H9 (cell line): Measurements from ENCODE around the gene LPAR1. TPM values are rescaled to one million over a fixed set of nuclear protein-coding genes. Genes with fewer than 3 reads are reported as not detected.

Experiments used
- DNase-seq: peaks from one replicate; pipeline ENCODE4 v3.0.0-alpha.2; 2017
- H2AFZ ChIP-seq: one replicate; pipeline ENCODE4 v1.6.1; 2013; ENCODE audit warnings: mild to moderate bottlenecking, low read length, control low read depth, moderate library complexity
- H2AK5ac ChIP-seq: 2 replicates; pipeline ENCODE4 v1.6.1; 2013; ENCODE audit warnings: low read length, control low read depth, mixed read lengths; ENCODE audit not compliant: insufficient read length
- H2BK120ac ChIP-seq: one replicate; pipeline ENCODE4 v1.6.1; 2013; ENCODE audit warnings: low read depth, mild to moderate bottlenecking, low read length, control low read depth, inconsistent platforms; ENCODE audit not compliant: poor library complexity, severe bottlenecking
- H2BK12ac ChIP-seq: 2 replicates; pipeline ENCODE4 v1.6.1; 2013; ENCODE audit warnings: low read length, control low read depth, mixed read lengths, low read depth; ENCODE audit not compliant: insufficient read length
- H2BK15ac ChIP-seq: 2 replicates; pipeline ENCODE4 v1.6.1; 2013; ENCODE audit warnings: low read depth, low read length, control low read depth
- H2BK20ac ChIP-seq: one replicate; pipeline ENCODE4 v1.6.1; 2013; ENCODE audit warnings: low read depth, mild to moderate bottlenecking, low read length, control low read depth, inconsistent platforms; ENCODE audit not compliant: poor library complexity, severe bottlenecking
- H2BK5ac ChIP-seq: 2 replicates; pipeline ENCODE4 v1.6.1; 2013; ENCODE audit warnings: low read length, control low read depth, mixed read lengths; ENCODE audit not compliant: insufficient read length
- H3K14ac ChIP-seq: 2 replicates; pipeline ENCODE4 v1.6.1; 2013; ENCODE audit warnings: low read length, control low read depth; ENCODE audit not compliant: insufficient read depth
- H3K18ac ChIP-seq: 2 replicates; pipeline ENCODE4 v1.6.1; 2013; ENCODE audit warnings: low read depth, mild to moderate bottlenecking, mixed read lengths, low read length, control low read depth; ENCODE audit not compliant: insufficient read length
- H3K23ac ChIP-seq: 2 replicates; pipeline ENCODE4 v1.6.1; 2013; ENCODE audit warnings: low read length, control low read depth, mixed read lengths, low read depth; ENCODE audit not compliant: insufficient read length
- H3K23me2 ChIP-seq: 2 replicates; pipeline ENCODE4 v1.6.1; 2013; ENCODE audit warnings: low read depth, mild to moderate bottlenecking, mixed read lengths, low read length, control low read depth; ENCODE audit not compliant: insufficient read length, poor library complexity, severe bottlenecking
- H3K27ac ChIP-seq: 2 replicates; pipeline ENCODE4 v1.5.1; 2013; ENCODE audit warnings: low read length, control low read depth, mixed read lengths, low read depth; ENCODE audit not compliant: insufficient read length
- H3K27me3 ChIP-seq: 2 replicates; pipeline ENCODE4 v1.6.1; 2013; ENCODE audit warnings: low read length, control low read depth, inconsistent platforms; ENCODE audit not compliant: insufficient read depth
- H3K4ac ChIP-seq: 2 replicates; pipeline ENCODE4 v1.6.1; 2013; ENCODE audit warnings: low read depth, mild to moderate bottlenecking, control low read depth, inconsistent platforms, low read length, moderate library complexity
- H3K4me1 ChIP-seq: 2 replicates; pipeline ENCODE4 v1.6.1; 2013; ENCODE audit warnings: low read length, control low read depth, inconsistent platforms; ENCODE audit not compliant: insufficient read depth
- H3K4me2 ChIP-seq: 2 replicates; pipeline ENCODE4 v1.6.1; 2013; ENCODE audit warnings: low read length, control low read depth, mixed read lengths; ENCODE audit not compliant: insufficient read length, insufficient read depth
- H3K56ac ChIP-seq: 2 replicates; pipeline ENCODE4 v1.6.1; 2013; ENCODE audit warnings: low read depth, mild to moderate bottlenecking, mixed read lengths, low read length, control low read depth; ENCODE audit not compliant: insufficient read length
- H3K79me1 ChIP-seq: 2 replicates; pipeline ENCODE4 v1.6.1; 2013; ENCODE audit warnings: low read depth, mild to moderate bottlenecking, moderate library complexity, low read length, control low read depth, inconsistent platforms; ENCODE audit not compliant: insufficient read depth, poor library complexity, severe bottlenecking
- H3K79me2 ChIP-seq: 2 replicates; pipeline ENCODE4 v1.6.1; 2013; ENCODE audit warnings: low read length, control low read depth, inconsistent platforms; ENCODE audit not compliant: insufficient read depth
- H3K9ac ChIP-seq: 2 replicates; pipeline ENCODE4 v1.6.1; 2013; ENCODE audit warnings: low read length, control low read depth, mixed read lengths; ENCODE audit not compliant: insufficient read length; ENCODE audit errors: extremely low read depth
- H3K9me3 ChIP-seq: one replicate; pipeline ENCODE4 v1.6.1; 2013; ENCODE audit warnings: low read depth, low read length, inconsistent platforms; ENCODE audit not compliant: control insufficient read depth
- H3T11ph ChIP-seq: one replicate; pipeline ENCODE4 v1.6.1; 2013; ENCODE audit warnings: mild to moderate bottlenecking, low read length, control low read depth, inconsistent platforms
- H4K20me1 ChIP-seq: one replicate; pipeline ENCODE4 v1.6.1; 2013; ENCODE audit not compliant: control insufficient read depth, insufficient read length, insufficient read depth
- H4K5ac ChIP-seq: 2 replicates; pipeline ENCODE4 v1.6.1; 2013; ENCODE audit warnings: low read depth, mild to moderate bottlenecking, mixed read lengths, low read length, control low read depth; ENCODE audit not compliant: insufficient read length
- H4K8ac ChIP-seq: replicated peaks from 2 replicates; pipeline ENCODE4 v1.6.1; 2013; ENCODE audit warnings: low read length, control low read depth, mixed read lengths, low read depth; ENCODE audit not compliant: insufficient read length
- H4K91ac ChIP-seq: 2 replicates; pipeline ENCODE4 v1.6.1; 2013; ENCODE audit warnings: low read depth, mild to moderate bottlenecking, moderate library complexity, mixed read lengths, low read length, control low read depth; ENCODE audit not compliant: insufficient read length
- H3K27ac Mint-ChIP-seq, 3 experiments: 2 replicates in 2 of 3; 3 replicates in 1 of 3; pipeline ENCODE4 v1.8.0; 2020 to 2021; ENCODE audit warnings: mixed read lengths in 3 of 3, mild to moderate bottlenecking in 1 of 3, moderate library complexity in 1 of 3
- H3K27me3 Mint-ChIP-seq: 2 replicates; pipeline ENCODE4 v1.8.0; 2021; ENCODE audit warnings: low read depth, mild to moderate bottlenecking, moderate library complexity, mixed read lengths
- H3K36me3 Mint-ChIP-seq, 3 experiments: 2 replicates in 2 of 3; 3 replicates in 1 of 3; pipeline ENCODE4 v1.8.0; 2020 to 2021; ENCODE audit warnings: low read depth in 3 of 3, mixed read lengths in 3 of 3; ENCODE audit not compliant: insufficient read depth in 1 of 3
- H3K4me1 Mint-ChIP-seq, 2 experiments: 2 replicates each; pipeline ENCODE4 v1.8.0; 2020; ENCODE audit warnings: mixed read lengths in 2 of 2
- H3K4me3 Mint-ChIP-seq, 2 experiments: 2 replicates in 1 of 2; 3 replicates in 1 of 2; pipeline ENCODE4 v1.8.0; 2020 to 2021; ENCODE audit warnings: mild to moderate bottlenecking in 2 of 2, mixed read lengths in 2 of 2, moderate library complexity in 1 of 2
- H3K9me3 Mint-ChIP-seq, 2 experiments: 2 replicates in 1 of 2; 3 replicates in 1 of 2; pipeline ENCODE4 v1.8.0; 2020; ENCODE audit warnings: mild to moderate bottlenecking in 2 of 2, mixed read lengths in 2 of 2, moderate library complexity in 1 of 2
- WGBS: extraction: QIAGEN DNeasy Blood & Tissue Kit; methylation state at CpG from one replicate; pipeline ENCODE4 v1.1.7; 2013; ENCODE audit warnings: missing lambda C conversion rate, low lambda C conversion rate, mixed read lengths; ENCODE audit not compliant: insufficient read length; ENCODE audit errors: extremely low coverage; 5-methylcytosine and 5-hydroxymethylcytosine counted together
- total RNA-seq: library from RNA; stranded (reverse); gene quantifications from 2 replicates; pipeline ENCODE4 v1.2.1, GENCODE V29; 2021
- TF ChIP-seq, protein P1 (sequence below): fragments of 200-600 bp; sonication (generic); conservative IDR thresholded peaks from 3 replicates; pipeline ENCODE4 v1.8.0; 2021; ENCODE audit warnings: antibody characterized with exemption, mild to moderate bottlenecking

Gene LPAR1
- total RNA-seq, 1 experiment from 2014 or later = 1.3 TPM

DNA sequence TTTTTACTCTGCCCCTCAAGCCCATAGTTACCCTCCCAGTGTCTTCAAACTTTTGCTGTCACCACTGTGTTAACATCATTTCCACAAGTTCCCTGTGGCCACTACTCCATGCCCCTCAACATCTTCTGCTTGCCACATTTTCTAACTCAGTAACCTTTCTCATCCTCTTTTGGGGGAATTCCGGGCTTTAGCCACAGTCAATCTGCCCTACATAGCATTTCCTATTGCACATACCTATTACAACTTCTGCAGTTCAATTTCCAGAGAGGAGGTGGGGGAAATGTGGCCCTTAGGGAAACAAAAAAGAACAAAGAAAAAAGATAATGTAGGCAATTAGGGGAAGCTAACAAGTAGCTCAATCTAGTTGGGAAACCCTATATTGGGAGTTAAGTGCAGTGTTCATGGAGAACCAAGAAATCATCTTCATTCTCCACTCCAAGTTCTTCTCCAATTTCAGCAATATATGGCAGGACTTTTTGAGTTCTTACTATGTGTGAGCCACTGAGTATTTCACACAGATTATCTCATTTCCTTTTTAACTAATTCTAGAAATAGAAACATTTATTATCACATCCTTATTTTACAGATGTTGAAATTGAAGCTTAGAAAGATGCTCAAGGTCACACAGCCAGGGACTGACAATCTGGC lies 40.2 kb upstream of the LPAR1 start:
- H3K4me2 ChIP-seq = no peak overlapping the region
- H2BK20ac ChIP-seq = no peak overlapping the region
- no peak overlapping the region for H2BK15ac ChIP-seq
- no peak overlapping the region for H3K4me3 Mint-ChIP-seq
- H4K5ac ChIP-seq = no peak overlapping the region
- H3K18ac ChIP-seq = no peak overlapping the region
- no peak overlapping the region for H2BK12ac ChIP-seq
- H3K79me1 ChIP-seq = no peaks in the 10 kb centered on the region
- H2BK120ac ChIP-seq = no peak overlapping the region
- no peaks in the 10 kb centered on the region for H3K27me3 Mint-ChIP-seq
- H3K56ac ChIP-seq = no peak overlapping the region
- H3K9ac ChIP-seq = no peak overlapping the region
- no peaks in the 10 kb centered on the region; a peak in 2 of 5 replicates for H3K9me3 Mint-ChIP-seq
- H3K27ac ChIP-seq = no peak overlapping the region
- no peak overlapping the region for H3T11ph ChIP-seq
- H2BK5ac ChIP-seq = no peak overlapping the region
- no peaks in the 10 kb centered on the region for H4K20me1 ChIP-seq
- H3K23me2 ChIP-seq = no peaks in the 10 kb centered on the region
- no peak for DNase-seq
- H4K91ac ChIP-seq = no peak overlapping the region
- H3K14ac ChIP-seq = no peak overlapping the region
- H2AFZ ChIP-seq = no peak overlapping the region
- H3K4me1 Mint-ChIP-seq = no peaks in the 10 kb centered on the region
- H3K27me3 ChIP-seq = no peaks in the 10 kb centered on the region
- no peak overlapping the region for H4K8ac ChIP-seq
- no peaks in the 10 kb centered on the region; the same call in 1 of the 2 replicates for H3K4me1 ChIP-seq
- H3K23ac ChIP-seq = no peak overlapping the region
- no peak overlapping the region for H2AK5ac ChIP-seq
- H3K9me3 ChIP-seq = no peaks in the 10 kb centered on the region
- WGBS = no CpG with 5 or more reads among the region's 1 CpG
- no peak overlapping the region for H3K4ac ChIP-seq
- TF ChIP-seq, protein P1, sequence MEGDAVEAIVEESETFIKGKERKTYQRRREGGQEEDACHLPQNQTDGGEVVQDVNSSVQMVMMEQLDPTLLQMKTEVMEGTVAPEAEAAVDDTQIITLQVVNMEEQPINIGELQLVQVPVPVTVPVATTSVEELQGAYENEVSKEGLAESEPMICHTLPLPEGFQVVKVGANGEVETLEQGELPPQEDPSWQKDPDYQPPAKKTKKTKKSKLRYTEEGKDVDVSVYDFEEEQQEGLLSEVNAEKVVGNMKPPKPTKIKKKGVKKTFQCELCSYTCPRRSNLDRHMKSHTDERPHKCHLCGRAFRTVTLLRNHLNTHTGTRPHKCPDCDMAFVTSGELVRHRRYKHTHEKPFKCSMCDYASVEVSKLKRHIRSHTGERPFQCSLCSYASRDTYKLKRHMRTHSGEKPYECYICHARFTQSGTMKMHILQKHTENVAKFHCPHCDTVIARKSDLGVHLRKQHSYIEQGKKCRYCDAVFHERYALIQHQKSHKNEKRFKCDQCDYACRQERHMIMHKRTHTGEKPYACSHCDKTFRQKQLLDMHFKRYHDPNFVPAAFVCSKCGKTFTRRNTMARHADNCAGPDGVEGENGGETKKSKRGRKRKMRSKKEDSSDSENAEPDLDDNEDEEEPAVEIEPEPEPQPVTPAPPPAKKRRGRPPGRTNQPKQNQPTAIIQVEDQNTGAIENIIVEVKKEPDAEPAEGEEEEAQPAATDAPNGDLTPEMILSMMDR = no peak
- no peak overlapping the region for H3K27ac Mint-ChIP-seq
- no peaks in the 10 kb centered on the region for H3K36me3 Mint-ChIP-seq
- no peaks in the 10 kb centered on the region for H3K79me2 ChIP-seq
